Testis (tissue), 5 donors: ENCODE results near the gene PDHX. TPM values are rescaled to one million over a fixed set of nuclear protein-coding genes. Genes with fewer than 3 reads are reported as not detected.

Experiments
- DNase-seq: peaks from one replicate; pipeline ENCODE4 v3.0.0-alpha.2; 2019
- H3K27ac ChIP-seq, 2 donors: fragments of 200-600 bp; sonication (generic); one replicate each; pipeline ENCODE4 v1.5.1; 2019
- H3K27me3 ChIP-seq: fragments of 200-600 bp; sonication (generic); one replicate; pipeline ENCODE4 v1.5.1; 2019
- H3K36me3 ChIP-seq: fragments of 200-600 bp; sonication (generic); one replicate; pipeline ENCODE4 v1.5.1; 2017; ENCODE audit warnings: low read depth; ENCODE audit errors: missing control alignments
- H3K4me1 ChIP-seq: fragments of 200-600 bp; sonication (generic); one replicate; pipeline ENCODE4 v1.5.1; 2019
- H3K4me3 ChIP-seq, 2 donors: fragments of 200-600 bp; sonication (generic); one replicate each; pipeline ENCODE4 v1.5.1; 2017 to 2019
- H3K9me3 ChIP-seq: fragments of 200-600 bp; sonication (generic); one replicate; pipeline ENCODE4 v1.5.1; 2017
- POLR2A ChIP-seq: fragments of 450-650 bp; IDR thresholded peaks from one replicate; pipeline ENCODE4 v1.6.1; 2017; ENCODE audit warnings: antibody characterized with exemption, mild to moderate bottlenecking, moderate library complexity
- WGBS, 2 donors: methylation state at CpG; one replicate each; pipeline ENCODE4 v1.1.5; 2018; 5-methylcytosine and 5-hydroxymethylcytosine counted together
- intact Hi-C: fragments of 100-400 bp; cut with DNase I; formaldehyde crosslinking; loops from one replicate; pipeline ENCODE4 v1.15.1; 2023; ENCODE audit warnings: low total_unique reads
- long read RNA-seq, 2 donors: transcript quantifications; one replicate each; lab custom pipeline, GENCODE V29; 2026
- polyA plus RNA-seq: library from polyadenylated mRNA; stranded (reverse); fragments of 350-450 nt; fragmentation: Illumina TruSeq; extraction: RNeasy Lipid Tissue Mini Kit (QIAGEN cat#74804); gene quantifications from one replicate; pipeline ENCODE4 v1.2.3, GENCODE V29; 2014; ENCODE audit warnings: low read depth, low replicate concordance; ENCODE audit not compliant: insufficient read depth
- total RNA-seq, 2 donors: library from RNA; depleted of rRNA; stranded (reverse); fragments of >200 nt; gene quantifications; one replicate each; pipeline ENCODE4 v1.2.3, GENCODE V29; 2016
- TF ChIP-seq, protein P1 (sequence below), 3 experiments: fragments of 450-650 bp in 2 of 3; fragments of 200-600 bp in 1 of 3; sonication (generic) in 1 of 3; IDR thresholded peaks; one replicate each; pipeline ENCODE4 v1.5.1; 2016 to 2019; ENCODE audit warnings: antibody characterized with exemption in 3 of 3, mild to moderate bottlenecking in 2 of 3, moderate library complexity in 1 of 3

Gene PDHX
- 10 to 100 TPM; 53.5 to 54.2 TPM for total RNA-seq
- 47.9 TPM for polyA plus RNA-seq
- long read RNA-seq, donor 1, transcript PDHX-201 (11 exons, 2,389 nt) = major isoform, 12 of 142 reads
- long read RNA-seq, donor 1, partial matches to known transcripts = 83 of 142 reads
- long read RNA-seq, donor 1, other reads (novel, unspliced or antisense) = 47 of 142 reads
- long read RNA-seq, donor 2, partial matches to known transcripts = 0 of 4 reads
- long read RNA-seq, donor 2, other reads (novel, unspliced or antisense) = 0 of 4 reads

DNA sequence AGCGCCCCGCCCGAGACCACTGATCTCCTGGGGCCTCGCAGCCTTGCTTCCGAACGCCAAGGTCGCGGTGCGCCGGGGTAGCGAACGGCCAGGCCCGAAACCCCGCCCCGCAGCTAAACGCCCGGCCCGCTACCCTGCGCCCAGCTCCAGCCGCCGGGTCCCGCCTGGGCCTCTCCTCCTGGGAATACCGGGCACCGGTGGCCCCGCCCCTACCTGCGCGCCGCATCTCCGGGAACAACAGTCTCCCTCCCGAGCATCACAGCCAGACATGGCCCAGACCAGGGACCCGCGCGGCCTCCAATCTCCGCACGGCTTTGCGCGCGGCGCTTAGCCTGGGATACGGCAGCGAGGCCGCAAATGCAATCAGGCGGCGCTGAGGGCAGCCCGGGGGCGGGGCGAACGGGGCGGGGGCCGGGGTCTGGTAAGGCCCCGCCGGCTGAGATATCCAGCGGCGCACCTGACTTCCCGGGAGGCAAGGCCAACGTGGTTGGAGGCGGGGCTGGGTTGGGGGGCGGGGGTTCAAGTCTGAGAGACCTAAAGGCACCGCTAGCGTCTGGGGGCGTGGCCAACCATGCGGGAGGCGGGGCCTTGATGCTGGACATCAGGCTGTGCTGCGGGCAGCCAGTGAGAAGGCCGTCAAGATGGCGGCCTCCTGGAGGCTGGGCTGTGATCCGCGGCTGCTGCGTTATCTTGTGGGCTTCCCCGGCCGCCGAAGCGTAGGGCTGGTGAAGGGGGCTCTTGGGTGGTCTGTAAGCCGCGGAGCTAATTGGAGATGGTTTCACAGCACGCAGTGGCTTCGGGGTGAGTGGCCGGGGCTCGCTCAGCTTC, at the start of gene PDHX, which contains the start of gene APIP:
Gene PDHX, plus strand, starts transcription at position 604 of the 828 bp plus-strand sequence. Its CDS starts 38 bp downstream, at position 642.
Gene APIP, minus strand, starts transcription at position 365 of the 828 bp plus-strand sequence. Its CDS starts 95 bp downstream, at position 270.
- 0% methylated on average over 12 to 68 of the region's 79 CpGs for WGBS, 2 donors
- H3K27me3 ChIP-seq = no peaks in the 10 kb centered on the region
- H3K9me3 ChIP-seq = no peaks in the 10 kb centered on the region
- H3K4me3 ChIP-seq = peak within 1 kb of the TSS; percentile 83 to 93
- DNase-seq = peak; percentile 99
- H3K27ac ChIP-seq = peak within 1 kb of the TSS; percentile 95 to 97
- H3K4me1 ChIP-seq = peaks cover 7% of the 10 kb centered on the region
- intact Hi-C loops = no loop called here
- no peaks in the 10 kb centered on the region for H3K36me3 ChIP-seq
- TF ChIP-seq, protein P1, sequence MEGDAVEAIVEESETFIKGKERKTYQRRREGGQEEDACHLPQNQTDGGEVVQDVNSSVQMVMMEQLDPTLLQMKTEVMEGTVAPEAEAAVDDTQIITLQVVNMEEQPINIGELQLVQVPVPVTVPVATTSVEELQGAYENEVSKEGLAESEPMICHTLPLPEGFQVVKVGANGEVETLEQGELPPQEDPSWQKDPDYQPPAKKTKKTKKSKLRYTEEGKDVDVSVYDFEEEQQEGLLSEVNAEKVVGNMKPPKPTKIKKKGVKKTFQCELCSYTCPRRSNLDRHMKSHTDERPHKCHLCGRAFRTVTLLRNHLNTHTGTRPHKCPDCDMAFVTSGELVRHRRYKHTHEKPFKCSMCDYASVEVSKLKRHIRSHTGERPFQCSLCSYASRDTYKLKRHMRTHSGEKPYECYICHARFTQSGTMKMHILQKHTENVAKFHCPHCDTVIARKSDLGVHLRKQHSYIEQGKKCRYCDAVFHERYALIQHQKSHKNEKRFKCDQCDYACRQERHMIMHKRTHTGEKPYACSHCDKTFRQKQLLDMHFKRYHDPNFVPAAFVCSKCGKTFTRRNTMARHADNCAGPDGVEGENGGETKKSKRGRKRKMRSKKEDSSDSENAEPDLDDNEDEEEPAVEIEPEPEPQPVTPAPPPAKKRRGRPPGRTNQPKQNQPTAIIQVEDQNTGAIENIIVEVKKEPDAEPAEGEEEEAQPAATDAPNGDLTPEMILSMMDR (IDR thresholded peaks at IDR 0.05) = no peak
- peak; percentile 91 for TF ChIP-seq POLR2A

DNA sequence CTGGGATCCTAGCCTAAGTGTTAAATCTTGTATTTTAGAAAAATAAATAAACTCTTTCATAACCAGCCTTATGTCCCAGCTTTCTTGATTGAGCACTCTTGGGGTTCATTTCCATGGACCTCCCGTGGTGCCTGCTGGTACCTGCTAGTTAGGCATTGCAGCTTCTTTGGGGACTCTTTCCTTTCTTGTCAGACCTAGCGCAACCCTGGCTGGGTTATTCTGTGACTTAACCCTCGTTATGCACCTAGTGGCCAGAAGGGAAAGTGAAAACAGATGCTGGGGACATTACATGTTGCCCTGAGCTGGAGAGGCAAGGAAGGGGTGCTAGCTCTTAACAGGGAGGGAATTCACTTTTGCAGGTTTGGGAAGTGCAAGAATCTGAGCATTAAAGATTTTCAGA, 47.0 kb upstream of the PDHX start:
- no peak overlapping the region for H3K27ac ChIP-seq
- H3K27me3 ChIP-seq = no peaks in the 10 kb centered on the region
- intact Hi-C loops = no loop called here
- H3K4me1 ChIP-seq = no peaks in the 10 kb centered on the region
- H3K4me3 ChIP-seq = no peak overlapping the region
- TF ChIP-seq POLR2A = no peak
- TF ChIP-seq, protein P1 (IDR thresholded peaks at IDR 0.05) = peak in 1 of 3 experiments; percentile 11
- DNase-seq = no peak
- no peaks in the 10 kb centered on the region for H3K9me3 ChIP-seq
- 75 to 79% methylated on average over 3 of the region's 3 CpGs for WGBS, 2 donors
- no peaks in the 10 kb centered on the region for H3K36me3 ChIP-seq

DNA sequence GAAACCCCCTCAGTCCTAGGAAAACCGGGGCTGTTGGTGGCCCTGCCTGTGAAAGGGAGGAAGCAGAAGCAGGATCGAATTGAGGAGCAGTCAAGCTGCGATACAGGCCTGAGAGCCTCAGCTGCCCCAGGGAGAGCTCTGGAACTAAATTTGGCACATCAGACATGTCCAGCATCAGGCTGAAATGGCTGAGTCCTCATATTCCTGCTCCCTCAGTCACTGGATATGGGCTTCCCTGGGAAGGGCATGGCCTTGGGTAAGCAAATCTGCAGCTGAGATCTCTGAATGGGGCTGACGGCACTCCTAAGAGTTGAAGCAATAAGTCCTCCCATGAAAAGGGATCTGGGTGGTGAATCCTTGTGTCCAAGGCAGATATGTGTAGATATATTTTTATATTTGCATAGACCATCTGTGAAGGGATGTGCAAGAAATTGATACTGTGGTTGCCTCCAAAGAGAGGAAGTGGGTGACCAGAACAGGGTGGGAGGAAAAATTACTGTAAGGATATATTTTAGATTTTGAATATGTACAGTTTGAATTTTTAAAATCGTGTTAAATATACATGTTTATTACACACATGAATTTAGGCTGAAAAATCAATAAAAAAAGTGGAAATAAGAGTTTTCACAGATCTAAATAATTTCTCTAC, 45.7 kb upstream of the PDHX start:
- no peak for DNase-seq
- Histone ChIP-seq H3K27me3 (no peaks in the 10 kb centered on the region), H3K4me1 (no peaks in the 10 kb centered on the region), H3K9me3 (no peaks in the 10 kb centered on the region), H3K36me3 (no peaks in the 10 kb centered on the region), H3K27ac (no peak overlapping the region), H3K4me3 (no peak overlapping the region)
- 87 to 92% methylated on average over 5 of the region's 5 CpGs for WGBS, 2 donors
- intact Hi-C loops = no loop called here
- TF ChIP-seq POLR2A = no peak
- TF ChIP-seq, protein P1 (IDR thresholded peaks at IDR 0.05) = no peak

DNA sequence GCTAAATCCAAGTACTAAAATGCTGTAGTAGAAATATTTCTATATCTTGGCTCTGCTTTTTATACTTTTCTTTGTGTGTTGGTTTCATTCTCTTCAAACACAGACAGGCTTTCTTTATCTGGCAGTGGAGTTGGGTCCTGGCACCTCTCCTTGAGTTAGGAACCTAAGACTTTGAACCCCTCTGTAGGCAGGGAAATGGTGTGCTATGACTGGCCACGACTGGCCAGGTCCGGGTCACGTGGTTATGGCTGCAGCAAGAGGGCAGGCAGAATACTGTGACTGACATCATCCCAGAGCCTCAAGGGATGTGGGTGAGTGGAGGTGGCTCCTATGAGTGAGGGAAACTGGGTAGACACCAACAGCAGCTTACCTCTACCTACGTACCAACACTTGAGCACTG, 42.2 kb upstream of the PDHX start:
- Histone ChIP-seq H3K9me3 (no peaks in the 10 kb centered on the region), H3K4me3 (no peak overlapping the region), H3K4me1 (no peaks in the 10 kb centered on the region), H3K27ac (no peak overlapping the region), H3K27me3 (no peaks in the 10 kb centered on the region), H3K36me3 (no peaks in the 10 kb centered on the region)
- no peak for DNase-seq
- no peak for TF ChIP-seq POLR2A
- TF ChIP-seq, protein P1 (IDR thresholded peaks at IDR 0.05) = no peak
- 94 to 98% methylated on average over 4 of the region's 4 CpGs for WGBS, 2 donors
- intact Hi-C loops = no loop called here
